Activated CD4-positive, alpha-beta T cell treated with anti-CD3 and anti-CD28 coated beads, Interleukin-2, amount 50 U/mL, for 4 hours (primary cell): ENCODE data around the gene KRTAP10-11.
"Not testable (repeated sequence)": the region's sequence is repeated elsewhere in the genome, so short reads cannot be mapped to it uniquely, and the experiment has no call there.

Experiments
- DNase-seq, 2 experiments: peaks; one replicate each; pipeline ENCODE4 v3.0.0-alpha.2; 2020

The KRTAP10-11 gene

GRCh38 chr21:44667612-44668011, 21.4 kb downstream of the KRTAP10-11 start:
- DNase-seq, result no peak

DNA sequence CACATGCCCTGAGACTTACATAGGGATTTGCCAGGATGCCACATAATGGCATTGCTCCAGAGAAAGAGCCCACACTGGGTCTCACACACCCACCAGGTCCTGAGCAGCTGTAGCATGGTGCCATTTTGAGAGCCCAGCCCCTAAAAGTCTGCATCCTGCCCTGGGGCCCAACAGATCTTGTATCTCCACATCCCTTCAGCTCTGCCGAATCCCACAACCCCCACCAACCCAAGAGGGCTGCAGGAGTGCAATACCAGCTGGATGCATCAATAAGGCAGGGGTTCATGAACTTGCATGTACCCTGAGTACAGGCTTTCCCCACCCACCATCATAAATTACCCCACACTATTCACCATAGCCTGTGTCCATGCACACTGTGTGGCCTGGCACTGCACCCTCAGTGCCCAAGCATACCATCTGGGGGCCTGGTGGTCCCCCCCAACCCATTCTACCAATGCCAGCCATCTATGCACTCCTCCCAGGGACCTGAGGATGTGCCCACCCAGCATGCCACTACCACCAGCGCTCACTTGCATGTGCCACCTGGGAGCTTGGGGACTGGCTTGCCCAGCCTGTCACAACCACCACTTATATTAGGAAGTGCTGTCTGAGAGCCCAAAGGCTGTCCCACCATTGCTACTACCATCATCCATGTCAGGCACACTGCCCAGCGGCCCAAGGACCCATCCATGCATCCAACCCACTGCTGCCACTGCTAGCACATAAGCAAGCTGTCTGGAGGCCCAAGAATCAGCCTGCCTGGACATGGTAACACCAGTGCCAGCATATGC, 24.6 kb downstream of the KRTAP10-11 start:
- no peak for DNase-seq

DNA sequence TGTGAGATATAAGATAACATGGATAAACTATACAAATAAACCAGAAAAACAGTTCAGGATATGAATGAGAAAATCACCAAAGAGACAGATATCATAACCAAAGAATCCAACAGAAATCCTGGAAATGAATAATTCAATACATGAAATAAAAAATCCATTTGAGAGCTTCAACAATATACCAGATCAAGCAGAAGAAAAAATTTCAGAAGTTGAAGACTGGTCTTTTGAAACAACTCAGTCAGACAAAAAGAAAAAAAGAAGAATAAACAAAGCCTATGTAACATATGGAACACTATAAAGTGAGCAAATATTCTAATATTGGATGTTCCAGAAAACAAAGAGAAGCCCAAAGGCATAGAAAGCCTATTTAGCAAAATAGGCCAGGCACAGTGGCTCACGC, 25.7 kb downstream of the KRTAP10-11 start:
- no peak for DNase-seq

GRCh38 chr21:44677881-44678280, 31.7 kb downstream of the KRTAP10-11 start:
- DNase-seq, result no peak

GRCh38 chr21:44681152-44681551, 34.9 kb downstream of the KRTAP10-11 start:
- no peak for DNase-seq

DNA sequence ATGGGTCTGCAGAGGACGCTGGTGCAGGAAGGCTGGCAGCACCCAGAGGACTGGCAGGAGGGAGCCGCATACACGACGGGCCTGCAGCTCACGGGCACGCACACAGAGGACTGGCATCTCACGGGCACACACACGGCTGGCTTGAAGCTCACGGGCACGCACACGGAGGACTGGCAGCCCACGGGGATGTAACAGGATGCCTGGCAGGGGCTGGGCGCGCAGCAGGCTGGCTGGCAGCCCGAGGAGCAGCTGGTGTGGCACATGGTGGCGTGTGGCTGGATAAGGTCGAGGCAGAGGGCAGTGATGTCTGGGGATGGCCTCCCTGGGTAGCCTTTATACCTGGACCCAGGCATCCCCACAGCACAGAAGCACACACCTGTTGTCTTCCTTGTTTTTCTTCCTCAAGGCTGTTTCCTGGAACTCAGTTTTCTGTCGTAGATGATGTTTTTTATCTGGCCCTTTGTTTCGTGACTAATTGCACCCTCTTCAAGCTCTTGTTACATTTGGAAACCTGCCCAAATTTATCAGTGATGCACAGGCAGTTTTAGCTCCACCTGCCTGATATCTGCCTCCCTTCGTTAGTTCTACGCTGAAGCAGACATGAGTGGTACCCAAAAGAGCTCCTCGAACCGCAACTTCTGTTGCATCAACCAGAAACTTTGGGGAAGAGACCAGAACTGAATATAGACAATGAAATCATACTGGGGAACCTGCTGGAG, 35.8 kb downstream of the KRTAP10-11 start, which contains the start of gene KRTAP12-1:
Gene KRTAP12-1, minus strand, starts transcription at position 303 of the 719 bp plus-strand sequence. Its CDS starts 40 bp downstream, at position 263.
- DNase-seq, result no peak

DNA sequence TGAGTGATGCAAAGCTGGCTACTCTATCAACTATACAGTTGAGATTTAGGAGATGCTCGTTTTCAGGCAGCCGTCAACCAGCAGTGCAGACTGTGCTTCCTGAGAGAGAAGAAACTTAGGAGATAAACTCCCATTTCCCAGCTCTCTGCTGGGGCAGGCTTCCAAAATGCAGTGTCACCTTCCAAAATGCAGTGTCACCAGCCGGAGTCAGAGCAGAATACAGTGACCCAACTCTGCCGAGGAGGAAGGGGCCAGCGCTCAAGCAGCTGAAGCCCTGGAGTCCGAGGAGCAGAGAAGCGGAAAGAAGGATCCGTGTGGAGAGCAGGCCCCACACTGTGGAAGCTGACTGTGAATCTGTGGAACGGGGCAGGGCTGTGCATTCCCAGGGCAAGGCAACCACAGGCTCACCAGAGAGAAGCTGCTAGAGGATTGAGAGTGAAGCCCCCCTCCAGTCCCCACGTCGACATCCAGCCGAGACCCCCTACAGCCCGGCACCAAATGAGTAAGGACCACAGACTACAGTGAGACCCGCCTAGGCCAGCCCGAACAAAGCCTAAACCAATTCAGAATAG, 36.5 kb downstream of the KRTAP10-11 start:
- DNase-seq, result no peak

DNA sequence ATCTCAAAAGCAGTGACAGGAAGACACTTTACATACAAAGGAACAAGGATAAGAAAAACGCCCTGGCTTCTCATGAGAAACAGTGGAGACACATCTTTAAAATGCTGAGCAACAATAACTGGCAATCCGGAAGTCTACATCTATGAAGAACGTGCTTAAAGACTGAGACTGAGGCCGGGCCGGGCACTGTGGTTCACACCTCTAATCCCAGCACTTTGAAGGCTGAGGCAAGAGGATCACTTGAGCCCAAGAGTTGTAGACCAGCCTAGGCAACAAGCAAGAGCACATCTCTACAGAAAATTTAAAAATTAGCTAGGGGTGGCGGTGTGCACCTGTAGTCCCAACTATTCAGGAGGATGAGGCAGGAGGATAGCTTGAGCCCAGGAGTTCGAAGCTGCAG, 37.9 kb downstream of the KRTAP10-11 start:
- DNase-seq, result no peak

GRCh38 chr21:44684483-44684882, 38.3 kb downstream of the KRTAP10-11 start:
- DNase-seq, result no peak

DNA sequence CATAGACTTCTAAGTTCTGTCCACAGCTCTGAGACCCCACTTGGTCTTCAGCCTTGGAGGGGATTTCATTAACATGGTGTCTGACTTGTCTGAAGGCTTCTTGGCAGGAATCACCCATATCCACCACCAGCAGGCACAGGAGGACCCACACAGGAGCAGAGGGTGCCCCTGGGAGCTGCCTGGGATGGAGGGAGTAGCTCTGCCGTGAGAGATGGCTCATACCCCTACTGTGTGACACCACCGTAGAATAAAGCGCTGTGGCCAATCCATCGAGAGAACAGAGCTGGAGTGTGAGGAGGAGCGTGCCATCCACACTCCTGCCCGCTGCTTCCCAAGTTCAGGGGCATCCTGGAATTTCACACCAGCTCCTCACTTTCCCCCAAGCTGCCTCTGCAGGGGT, 38.8 kb downstream of the KRTAP10-11 start:
- not testable (repeated sequence) for DNase-seq

- DNase-seq, result no peak
Observed at GRCh38 chr21:44686000-44686781, 40.0 kb downstream of the KRTAP10-11 start.

DNA sequence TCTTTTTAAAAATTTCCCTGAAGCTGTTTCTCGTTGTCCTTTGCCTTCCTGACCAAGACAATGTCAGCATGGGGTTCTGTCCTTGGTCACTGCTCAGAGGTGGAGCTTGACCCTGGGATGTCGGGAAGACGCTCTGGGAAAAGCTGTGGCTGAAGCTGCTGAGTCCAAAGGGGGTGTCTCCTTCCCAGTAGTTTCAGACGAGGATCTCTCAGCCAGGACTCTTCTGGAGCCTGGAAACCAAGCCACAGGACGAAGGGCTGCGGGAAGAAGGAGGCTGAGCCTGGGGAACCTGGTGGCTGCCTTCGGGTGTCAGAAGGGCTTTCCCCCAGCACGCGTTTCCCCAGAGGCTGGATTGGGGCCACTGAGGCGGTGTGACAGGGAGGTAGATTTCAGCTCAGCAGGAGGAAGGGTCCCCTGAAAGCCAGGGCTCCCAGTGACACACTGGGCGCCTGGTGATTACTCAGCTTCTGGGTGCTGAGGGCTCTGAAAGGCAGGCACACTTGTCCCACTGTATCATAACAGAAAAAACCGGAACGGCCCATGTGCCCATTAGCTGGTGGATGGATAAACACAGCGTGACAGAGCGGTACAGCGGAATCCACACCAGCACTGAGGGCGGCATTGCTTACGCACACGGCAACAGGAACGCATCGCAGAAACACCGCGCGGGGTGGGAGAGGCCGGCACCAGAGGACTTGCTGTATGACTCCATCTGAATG, 40.8 kb downstream of the KRTAP10-11 start:
- DNase-seq, result no peak

DNA sequence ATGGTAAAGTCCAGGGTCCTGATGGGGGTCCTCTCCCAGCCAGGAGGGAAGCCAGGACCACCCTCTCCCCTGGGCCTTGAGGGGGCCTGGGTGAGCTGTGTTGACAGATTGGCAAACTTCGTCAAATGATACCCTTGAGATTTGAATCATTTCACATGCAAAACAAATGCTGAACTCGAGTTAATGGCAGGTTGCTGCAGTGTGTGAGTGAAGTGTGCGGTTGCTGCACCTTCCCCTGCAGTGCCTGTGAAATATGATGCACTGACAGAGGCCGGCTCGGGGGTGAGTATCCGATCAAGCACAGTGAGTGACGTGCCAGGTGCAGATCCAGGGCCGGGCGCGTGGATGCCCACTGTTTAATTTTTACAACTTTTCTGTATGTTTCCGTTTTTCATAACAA, 41.5 kb downstream of the KRTAP10-11 start:
- no peak for DNase-seq

GRCh38 chr21:44689740-44690139, 43.5 kb downstream of the KRTAP10-11 start:
- not testable (repeated sequence) for DNase-seq

DNA sequence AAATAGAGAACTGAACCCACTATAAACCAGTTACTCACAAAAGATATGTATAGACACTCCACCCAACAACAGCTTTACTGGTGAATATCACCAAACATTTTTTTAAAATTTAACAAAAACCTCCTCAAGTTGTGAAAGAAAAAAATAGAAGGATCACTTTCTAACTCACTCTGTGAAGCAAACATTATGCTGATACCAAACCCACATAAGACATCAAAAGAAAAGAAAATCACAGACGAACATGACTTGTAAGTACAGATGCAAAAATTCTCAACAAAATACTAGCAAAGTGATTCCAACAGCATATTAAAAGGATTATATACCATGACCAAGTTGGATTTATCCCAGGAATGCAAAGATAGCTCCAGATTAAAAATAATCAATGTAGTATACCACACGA, 45.5 kb downstream of the KRTAP10-11 start:
- DNase-seq, result no peak

DNA sequence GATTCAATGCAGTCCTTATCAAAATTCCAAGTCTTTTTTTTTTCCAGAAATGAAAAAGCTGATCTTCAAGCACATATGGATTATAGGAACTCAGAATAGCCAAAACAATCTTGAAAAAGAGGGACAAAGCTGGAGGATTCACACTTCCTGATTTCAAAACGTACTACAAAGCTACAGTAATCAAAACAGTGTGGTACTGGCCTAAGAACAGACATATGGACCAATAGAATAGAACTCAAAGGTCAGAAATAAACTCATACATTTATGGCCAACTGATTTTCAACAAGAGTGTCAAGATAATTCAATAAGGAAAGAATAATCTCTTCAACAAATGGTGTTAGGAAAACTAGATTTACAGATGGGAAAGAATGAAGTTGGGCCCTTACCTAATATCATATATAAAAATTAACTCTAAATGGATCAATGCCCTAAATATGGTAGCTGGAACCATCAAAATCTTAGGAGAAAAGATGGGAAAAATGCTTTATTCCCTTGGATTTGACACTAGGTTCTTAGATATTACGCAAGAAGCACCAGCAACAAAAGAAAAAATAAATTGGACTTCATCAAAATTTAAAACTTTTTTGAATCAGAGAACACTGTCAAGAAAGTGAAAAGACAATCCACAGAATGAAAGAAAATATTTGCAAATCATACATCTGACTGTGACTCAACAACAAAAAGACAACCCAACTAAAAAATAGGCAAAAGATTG, 46.7 kb downstream of the KRTAP10-11 start:
- DNase-seq, result no peak

GRCh38 chr21:44694776-44695175, 48.6 kb downstream of the KRTAP10-11 start:
- no peak for DNase-seq

GRCh38 chr21:44695184-44695583, 49.0 kb downstream of the KRTAP10-11 start:
- no peak for DNase-seq

GRCh38 chr21:44695641-44696040, 49.4 kb downstream of the KRTAP10-11 start:
- DNase-seq, result no peak

- no peak for DNase-seq
Observed at GRCh38 chr21:44696572-44696971, 50.4 kb downstream of the KRTAP10-11 start.
